Ovary (tissue), 9 donors: ENCODE results near the gene GMPR2. TPM values are rescaled to one million over a fixed set of nuclear protein-coding genes. Genes with fewer than 3 reads are reported as not detected.

Source experiments
- DNase-seq, 5 donors: peaks; one replicate each; pipeline ENCODE4 v3.0.0-alpha.2; 2019 to 2020
- H3K27ac ChIP-seq, 2 donors: fragments of 200-600 bp; one replicate each; pipeline versions ENCODE4 v1.5.1 to v1.8.0; 2019 to 2022
- H3K27me3 ChIP-seq: fragments of 200-600 bp; one replicate; pipeline ENCODE4 v1.8.0; 2022
- H3K36me3 ChIP-seq: fragments of 200-600 bp; sonication (generic); one replicate; pipeline ENCODE4 v1.5.1; 2019
- H3K4me1 ChIP-seq: one replicate; pipeline ENCODE4 v1.8.1; 2013; ENCODE audit warnings: mild to moderate bottlenecking, moderate library complexity; ENCODE audit not compliant: insufficient read depth
- H3K4me3 ChIP-seq: fragments of 200-600 bp; sonication (generic); one replicate; pipeline ENCODE4 v1.5.1; 2017
- H3K9me3 ChIP-seq, 2 donors: fragments of 200-600 bp in 1 of 2; sonication (generic) in 1 of 2; one replicate each; pipeline versions ENCODE4 v1.5.1 to v1.8.1; 2013 to 2019; ENCODE audit warnings: mild to moderate bottlenecking in 1 of 2, moderate library complexity in 1 of 2
- CTCF ChIP-seq, 3 donors: fragments of 450-650 bp in 2 of 3; fragments of 200-600 bp in 1 of 3; IDR thresholded peaks; one replicate each; pipeline versions ENCODE4 v1.5.1 to v1.8.0; 2016 to 2022; ENCODE audit warnings: antibody characterized with exemption in 3 of 3, mild to moderate bottlenecking in 1 of 3
- EP300 ChIP-seq: sonication (generic); formaldehyde crosslinking; IDR thresholded peaks from one replicate; pipeline ENCODE4 v1.6.1; 2017; ENCODE audit warnings: antibody characterized with exemption
- POLR2A ChIP-seq: fragments of 450-650 bp; IDR thresholded peaks from one replicate; pipeline ENCODE4 v1.6.1; 2017; ENCODE audit warnings: antibody characterized with exemption, mild to moderate bottlenecking, moderate library complexity
- WGBS, 3 donors: extraction: QIAGEN DNeasy Blood & Tissue Kit in 1 of 3; methylation state at CpG; one replicate each; pipeline versions ENCODE4 v1.1.5 to v1.1.7; 2013 to 2017; 5-methylcytosine and 5-hydroxymethylcytosine counted together
- intact Hi-C, 4 donors: fragments of 100-400 bp; cut with DNase I; formaldehyde crosslinking; loops; one replicate each; pipeline versions ENCODE4 v1.11.0 to v1.15.1; 2022 to 2023
- polyA plus RNA-seq, 2 donors: library from polyadenylated mRNA; stranded (reverse); fragments of 200-250 nt in 1 of 2; fragments of 350-450 nt in 1 of 2; fragmentation: Illumina TruSeq in 1 of 2; extraction: RNeasy Lipid Tissue Mini Kit (QIAGEN cat#74804) in 1 of 2; gene quantifications; one replicate each; pipeline ENCODE4 v1.2.3, GENCODE V29; 2013 to 2014
- total RNA-seq, 7 donors: library from RNA; depleted of rRNA in 2 of 7; stranded (reverse); fragments of >200 nt in 2 of 7; fragmentation: NEBNext Ultra II Directional in 3 of 7; extraction: Animal tissue kit (Norgen Biotek cat#: 25700) in 3 of 7; gene quantifications; one replicate each; pipeline versions ENCODE4 v1.1.0 to v1.2.4, GENCODE V29; 2016 to 2023
- donor health status: DM: no; HTN: no; CAD: no; lungs with moderate emphysema.
- donor health status: DM: no; HTN: no; CAD: no.
- donor health status: Bipolar disorder and iron deficiency.
- donor health status: DM: yes; HTN: yes; CAD: no.
- donor health status: DM: no; HTN: no; CAD: no.
- donor health status: DM: yes; HTN: yes; CAD: no.

The GMPR2 gene
- total and polyA plus RNA-seq, 9 donors: 46.2 to 85.7 (median 59.4) TPM

GRCh38 chr14:24281636-24282035, 48.9 kb downstream of the GMPR2 start:
- H3K4me1 ChIP-seq: no peaks in the 10 kb centered on the region
- TF ChIP-seq EP300 (no peak), POLR2A (no peak), CTCF (IDR thresholded peaks at IDR 0.05) (no peak)
- H3K36me3 ChIP-seq: no peaks in the 10 kb centered on the region
- DNase-seq: no peak
- 88 to 93% (median 90%) methylated on average over 7 of the region's 7 CpGs for WGBS, 3 donors
- intact Hi-C loops: no loop called here
- H3K9me3 ChIP-seq: no peaks in the 10 kb centered on the region
- H3K4me3 ChIP-seq: no peak overlapping the region
- H3K27me3 ChIP-seq: no peaks in the 10 kb centered on the region
- H3K27ac ChIP-seq: no peak overlapping the region

GRCh38 chr14:24282736-24283135, 50.0 kb downstream of the GMPR2 start:
- H3K36me3 ChIP-seq: no peaks in the 10 kb centered on the region
- H3K4me1 ChIP-seq: no peaks in the 10 kb centered on the region
- H3K4me3 ChIP-seq: no peak overlapping the region
- H3K9me3 ChIP-seq: no peaks in the 10 kb centered on the region
- intact Hi-C loops: no loop called here
- no peaks in the 10 kb centered on the region for H3K27me3 ChIP-seq
- no peak overlapping the region for H3K27ac ChIP-seq
- WGBS, 3 donors: 51 to 75% (median 56%) methylated on average over 3 of the region's 3 CpGs
- DNase-seq: no peak
- TF ChIP-seq EP300 (no peak), CTCF (IDR thresholded peaks at IDR 0.05) (no peak), POLR2A (no peak)

- no peaks in the 10 kb centered on the region for H3K4me1 ChIP-seq
- 80 to 93% (median 85%) methylated on average over 5 of the region's 5 CpGs for whole genome bisulfite sequencing, 3 donors
- no peak for TF ChIP-seq POLR2A
- no peak for TF ChIP-seq EP300
- TF ChIP-seq CTCF (IDR thresholded peaks at IDR 0.05): no peak
Observed at GRCh38 chr14:24283796-24284460, 51.2 kb downstream of the GMPR2 start.

GRCh38 chr14:24284501-24285035, 51.8 kb downstream of the GMPR2 start:
- Histone ChIP-seq H3K27ac (no peak overlapping the region), H3K9me3 (no peaks in the 10 kb centered on the region), H3K27me3 (no peaks in the 10 kb centered on the region), H3K4me1 (no peaks in the 10 kb centered on the region), H3K4me3 (no peak overlapping the region), H3K36me3 (no peaks in the 10 kb centered on the region)
- intact Hi-C loops: no loop called here
- 78 to 82% (median 80%) methylated on average over 11 of the region's 11 CpGs for WGBS, 3 donors
- DNase-seq: no peak
- no peak for TF ChIP-seq POLR2A

More at GRCh38 chr14:24283796-24284460, 51.2 kb downstream of the GMPR2 start:
- intact Hi-C loops: no loop called here
- H3K27ac ChIP-seq: no peak overlapping the region
- H3K36me3 ChIP-seq: no peaks in the 10 kb centered on the region
- no peak overlapping the region for H3K4me3 ChIP-seq
- no peak for DNase-seq
- no peaks in the 10 kb centered on the region for H3K27me3 ChIP-seq
- H3K9me3 ChIP-seq: no peaks in the 10 kb centered on the region

- no peak for DNase-seq
- 64 to 70% (median 69%) methylated on average over 4 of the region's 4 CpGs for WGBS, 3 donors
- H3K4me1 ChIP-seq: no peaks in the 10 kb centered on the region
- H3K4me3 ChIP-seq: no peak overlapping the region
- no peaks in the 10 kb centered on the region for H3K27me3 ChIP-seq
- H3K9me3 ChIP-seq: no peaks in the 10 kb centered on the region
- intact Hi-C loops: no loop called here
- H3K36me3 ChIP-seq: no peaks in the 10 kb centered on the region
- TF ChIP-seq CTCF (IDR thresholded peaks at IDR 0.05) (no peak), EP300 (no peak), POLR2A (no peak)
- H3K27ac ChIP-seq: no peak overlapping the region
Observed at GRCh38 chr14:24285351-24285750, 52.6 kb downstream of the GMPR2 start.
